GM12878 (cell line): ENCODE results near the gene BORCS6. TPM values are rescaled to one million over a fixed set of nuclear protein-coding genes. Genes with fewer than 3 reads are reported as not detected.

ENCODE experiments used
- ATAC-seq: fragments of 200-7000 bp; cut with Tn5 transposase; 3 replicates; pipeline ENCODE4 v1.9.1; 2020; ENCODE audit warnings: mild to moderate bottlenecking, moderate library complexity
- BruUV-seq: library from RNA; stranded (reverse); fragments of 400-500 nt; replicated peaks from 2 replicates; lab custom pipeline; 2021; lab: Mats Ljungman, UMichigan
- CTCF ChIA-PET: fragments of 300-600 bp; sonication (Branson Sonifier 250); formaldehyde crosslinking; extraction: SDS; loops from one replicate; lab custom pipeline; 2021; ENCODE audit warnings: inconsistent platforms; lab: Yijun Ruan, JAX
- POLR2A ChIA-PET: fragments of 350-600 bp; formaldehyde crosslinking; extraction: SDS; loops from one replicate; lab custom pipeline; 2021; ENCODE audit warnings: inconsistent platforms; lab: Charles Lee
- RAD21 ChIA-PET: fragments of 300-600 bp; sonication (Branson Sonifier 250); formaldehyde crosslinking; loops from one replicate; lab custom pipeline; 2023; ENCODE audit warnings: antibody characterized with exemption; ENCODE audit not compliant: unreplicated experiment; lab: Charles Lee
- SMC1A ChIA-PET: fragments of 300-600 bp; sonication (Branson Sonifier 250); formaldehyde crosslinking; loops from one replicate; lab custom pipeline; 2023; ENCODE audit not compliant: unreplicated experiment, uncharacterized antibody; lab: Charles Lee
- DNase-seq: peaks from one replicate; pipeline ENCODE4 v3.0.0-alpha.2; 2011; ENCODE audit warnings: low read depth, low spot score
- FAIRE-seq: peaks from 3 replicates; lab custom pipeline; 2011; peaks lifted over from hg19 to GRCh38; lab: Jason Lieb, UNC
- H2AFZ ChIP-seq: 2 replicates; pipeline ENCODE4 v1.6.0; 2011; ENCODE audit warnings: low read depth, low read length, control low read depth; ENCODE audit not compliant: control insufficient read depth
- H3K27ac ChIP-seq: 2 replicates; pipeline ENCODE4 v1.5.1; 2011; ENCODE audit warnings: control low read depth; ENCODE audit not compliant: control insufficient read depth, insufficient read depth
- H3K27me3 ChIP-seq, 2 experiments: replicated peaks in 1 of 2; 2 replicates each; pipeline versions ENCODE4 v1.6.0 to v1.6.1; 2011; ENCODE audit warnings: low read length in 1 of 2; ENCODE audit not compliant: control insufficient read depth in 2 of 2, insufficient read depth in 2 of 2
- H3K36me3 ChIP-seq, 2 experiments: 2 replicates each; pipeline ENCODE4 v1.5.1; 2011; ENCODE audit warnings: low read length in 1 of 2; ENCODE audit not compliant: control insufficient read depth in 2 of 2, insufficient read depth in 2 of 2
- H3K4me1 ChIP-seq: 2 replicates; pipeline ENCODE4 v1.6.1; 2011; ENCODE audit warnings: mild to moderate bottlenecking, low read length, moderate library complexity, mixed read lengths; ENCODE audit not compliant: control insufficient read depth, insufficient read depth
- H3K4me2 ChIP-seq: 2 replicates; pipeline ENCODE4 v1.6.0; 2011; ENCODE audit warnings: control low read depth; ENCODE audit not compliant: control insufficient read depth, insufficient read depth
- H3K4me3 ChIP-seq: fragments of 200-600 bp; sonication (generic); 2 replicates; pipeline ENCODE4 v1.5.1; 2016
- H3K79me2 ChIP-seq: 2 replicates; pipeline ENCODE4 v1.6.0; 2011; ENCODE audit warnings: low read length; ENCODE audit not compliant: control insufficient read depth, insufficient read depth
- H3K9ac ChIP-seq: 2 replicates; pipeline ENCODE4 v1.8.0; 2011; ENCODE audit warnings: low read length, control low read depth, mixed read lengths; ENCODE audit not compliant: control insufficient read depth, insufficient read depth
- H3K9me3 ChIP-seq: replicated peaks from 3 replicates; pipeline ENCODE4 v1.5.1; 2011; ENCODE audit warnings: mild to moderate bottlenecking, low read length; ENCODE audit not compliant: control insufficient read depth, insufficient read depth
- H4K20me1 ChIP-seq: 2 replicates; pipeline ENCODE4 v1.6.0; 2011; ENCODE audit not compliant: control insufficient read depth, insufficient read depth
- BCL3 ChIP-seq: IDR thresholded peaks from 2 replicates; pipeline ENCODE4 v1.6.1; 2011; ENCODE audit warnings: borderline replicate concordance, low read depth, mild to moderate bottlenecking, moderate library complexity, low read length; ENCODE audit not compliant: insufficient read depth, poor library complexity, severe bottlenecking
- CHD1 ChIP-seq: IDR thresholded peaks from 2 replicates; pipeline ENCODE4 v1.6.1; 2012; ENCODE audit warnings: low read depth, low read length, improper control_type of control experiment
- EP300 ChIP-seq, 2 experiments: fragments of 150-350 bp in 1 of 2; IDR thresholded peaks; 2 replicates each; pipeline ENCODE4 v1.6.1; 2011 to 2012; ENCODE audit warnings: low read depth in 2 of 2, low read length in 2 of 2, borderline replicate concordance in 1 of 2, improper control_type of control experiment in 1 of 2, inconsistent platforms in 1 of 2; ENCODE audit not compliant: control insufficient read depth in 1 of 2
- FOXM1 ChIP-seq: IDR thresholded peaks from 2 replicates; pipeline ENCODE4 v1.6.1; 2012; ENCODE audit warnings: low read depth, mild to moderate bottlenecking, inconsistent platforms, low read length, moderate library complexity
- GABPA ChIP-seq: IDR thresholded peaks from 2 replicates; pipeline ENCODE4 v1.6.1; 2014; ENCODE audit warnings: antibody characterized with exemption, low read depth, mild to moderate bottlenecking, inconsistent platforms
- GATAD2B ChIP-seq: fragments of 450-650 bp; conservative IDR thresholded peaks from 2 replicates; pipeline ENCODE4 v1.6.1; 2017; ENCODE audit warnings: low read depth, mild to moderate bottlenecking, moderate library complexity
- IRF5 ChIP-seq: fragments of 450-650 bp; IDR thresholded peaks from 2 replicates; pipeline ENCODE4 v1.6.1; 2017; ENCODE audit warnings: borderline replicate concordance
- NR2C2 ChIP-seq: IDR thresholded peaks from 2 replicates; pipeline ENCODE4 v1.6.1; 2011; ENCODE audit warnings: borderline replicate concordance, low read depth; ENCODE audit not compliant: control insufficient read depth, insufficient read length
- NRF1 ChIP-seq: conservative IDR thresholded peaks from 2 replicates; pipeline ENCODE4 v1.6.1; 2011; ENCODE audit warnings: mild to moderate bottlenecking, low read depth, low read length, improper control_type of control experiment
- RAD51 ChIP-seq: fragments of 450-650 bp; IDR thresholded peaks from 2 replicates; pipeline ENCODE4 v1.6.1; 2016; ENCODE audit warnings: moderate library complexity, mild to moderate bottlenecking, inconsistent platforms
- RUNX3 ChIP-seq: IDR thresholded peaks from 2 replicates; pipeline ENCODE4 v1.6.1; 2012; ENCODE audit warnings: low read length, inconsistent platforms
- SIX5 ChIP-seq: IDR thresholded peaks from 2 replicates; pipeline ENCODE4 v1.6.1; 2011; ENCODE audit warnings: mild to moderate bottlenecking, low read depth, low read length, moderate library complexity; ENCODE audit not compliant: severe bottlenecking
- SMC3 ChIP-seq: IDR thresholded peaks from 2 replicates; pipeline ENCODE4 v1.6.1; 2011; ENCODE audit warnings: low read length, improper control_type of control experiment, borderline replicate concordance
- SUPT20H ChIP-seq: IDR thresholded peaks from 2 replicates; pipeline ENCODE4 v1.6.1; 2011; ENCODE audit warnings: low read depth, mild to moderate bottlenecking, low read length, moderate library complexity, borderline replicate concordance; ENCODE audit not compliant: control insufficient read depth
- ZNF687 ChIP-seq: fragments of 450-650 bp; IDR thresholded peaks from 2 replicates; pipeline ENCODE4 v1.6.1; 2017; ENCODE audit warnings: mild to moderate bottlenecking, moderate library complexity
- WGBS: methylation state at CpG from one replicate; pipeline ENCODE4 v1.1.6; 2016; ENCODE audit warnings: low lambda C conversion rate; ENCODE audit not compliant: insufficient replicate concordance, insufficient coverage; ENCODE audit errors: missing lambda C conversion rate; 5-methylcytosine and 5-hydroxymethylcytosine counted together
- in situ Hi-C: fragments of 300-500 bp; cut with MboI; formaldehyde crosslinking; loops from 9 replicates; pipeline ENCODE4 v1.14.3; 2018; ENCODE audit warnings: mixed read lengths
- intact Hi-C: fragments of 100-400 bp; cut with micrococcal nuclease; formaldehyde crosslinking; loops from one replicate; pipeline ENCODE4 v1.14.2; 2022; ENCODE audit not compliant: unreplicated experiment
- polyA plus RNA-seq, 11 experiments: library from polyadenylated mRNA; depleted of rRNA in 4 of 11; unstranded in 6 of 11; stranded (reverse) in 5 of 11; fragments of >200 nt; fragmentation: Nextera tagmentation in 4 of 11; fragmentation: Illumina TruSeq in 1 of 11; extraction: Ambion mirVana in 4 of 11; extraction: Trizol in 1 of 11; gene quantifications; 1 replicate in 1 of 11; 2 replicates in 10 of 11; pipeline versions ENCODE4 v1.2.1 to v1.2.3, GENCODE V29; 2011 to 2016; ENCODE audit warnings: inconsistent platforms in 2 of 11, missing spikeins in 2 of 11, low read depth in 1 of 11
- total RNA-seq, 4 experiments: library from RNA; depleted of rRNA in 3 of 4; stranded (reverse); fragments of >200 nt in 3 of 4; fragmentation: Illumina TruSeq in 1 of 4; extraction: Trizol in 1 of 4; gene quantifications; 2 replicates each; pipeline versions ENCODE4 v1.2.1 to v1.2.3, GENCODE V29; 2013 to 2021

Gene BORCS6
- total and polyA plus RNA-seq, 10 of the 15 experiments (the other 5 are each of a cell fraction or from before 2014, with no cell fraction given) = 0.37 to 14.1 (median 6.7) TPM

- peak overlapping the region; percentile 83 for H2AFZ ChIP-seq
- CTCF ChIA-PET = interaction anchor here (0.7 to 1.7 kb wide), 4 partner anchors 16 to 86 kb away, joined by 3 to 8 read pairs (median 4); partner anchors contain the start of gene HES7
- RAD21 ChIA-PET = interaction anchor here (1.0 to 2.5 kb wide), 4 partner anchors 8 to 50 kb away, joined by 3 to 13 read pairs (median 4); partner anchors contain the start of gene BORCS6
- H3K27me3 ChIP-seq = no peaks in the 10 kb centered on the region
- in situ Hi-C loops (no loop called here), intact Hi-C loops (no loop called here)
- H3K27ac ChIP-seq = 0 out of 2 replicates have a peak overlapping the region, but pooled peaks have one; percentile 61
- no peaks in the 10 kb centered on the region for H4K20me1 ChIP-seq
- POLR2A ChIA-PET = interaction anchor here (0.6 to 2.8 kb wide), 7 partner anchors 10 to 312 kb away, joined by 3 to 26 read pairs (median 3); partner anchors contain the start of gene CTC1
- H3K4me2 ChIP-seq = peak overlapping the region; percentile 70
- DNase-seq (no peak), FAIRE-seq (no peak), ATAC-seq (no peak)
- peak overlapping the region; percentile 93 for H3K4me3 ChIP-seq
- peaks cover 14% of the 10 kb centered on the region for H3K4me1 ChIP-seq
- no peaks in the 10 kb centered on the region for H3K9me3 ChIP-seq
- H3K9ac ChIP-seq = peak overlapping the region; percentile 67
- peaks cover 3% of the 10 kb centered on the region; the same call in 1 of the 2 replicates for H3K79me2 ChIP-seq
- TF ChIP-seq EP300 (IDR thresholded peaks at IDR 0.05; ENCODE audit: borderline replicate concordance in 1 of 2, control insufficient read depth in 1 of 2, low read depth in 2 of 2, low read length in 2 of 2) (no peak), RAD51 (no peak), BCL3 (no peak), GABPA (no peak), ZNF687 (no peak), NRF1 (no peak), SMC3 (no peak), GATAD2B (no peak), SIX5 (no peak), FOXM1 (no peak), NR2C2 (no peak), CHD1 (no peak), SUPT20H (no peak), RUNX3 (no peak), IRF5 (no peak)
- 76% methylated on average over 18 of the region's 19 CpGs for WGBS
- H3K36me3 ChIP-seq = no peaks in the 10 kb centered on the region
- SMC1A ChIA-PET = interaction anchor here (1.0 kb wide), 1 partner anchor 9 kb away, joined by 3 read pairs; no protein-coding TSS in a partner anchor
- BruUV-seq = no TSS peak
These were observed 12.8 kb downstream of the BORCS6 start for GRCh38 chr17:8176998-8177731.
